GM19397 (cell line): ENCODE data around the gene IL15RA.
"Not testable (repeated sequence)": the region's sequence is repeated elsewhere in the genome, so short reads cannot be mapped to it uniquely, and the experiment has no call there.

Experiments used
- ATAC-seq: cut with Tn5 transposase; IDR thresholded peaks from one replicate; pipeline ENCODE4 v1.9.1; 2021; ENCODE audit warnings: mild to moderate bottlenecking, moderate library complexity; ENCODE audit not compliant: unreplicated experiment

Gene IL15RA

DNA sequence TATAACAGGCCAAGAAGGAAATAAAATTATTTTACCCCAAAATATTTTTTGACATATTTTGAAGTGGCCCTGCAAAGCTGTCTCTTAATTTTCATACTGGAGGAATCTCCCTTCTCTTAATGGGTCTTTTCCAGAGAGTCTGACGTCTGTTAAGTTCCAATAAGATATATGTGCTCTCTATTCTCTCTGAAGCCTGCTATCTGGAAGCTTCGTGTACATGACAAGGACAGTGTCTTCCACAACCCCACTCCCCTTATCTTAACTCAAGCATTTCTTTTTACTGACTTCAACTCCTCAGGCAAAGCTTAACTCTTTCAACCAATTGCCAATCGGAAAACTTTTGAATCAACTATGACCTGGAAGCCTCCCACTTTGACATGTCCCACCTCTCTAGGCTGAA, 29.2 kb upstream of the IL15RA start:
- no peak for ATAC-seq

DNA sequence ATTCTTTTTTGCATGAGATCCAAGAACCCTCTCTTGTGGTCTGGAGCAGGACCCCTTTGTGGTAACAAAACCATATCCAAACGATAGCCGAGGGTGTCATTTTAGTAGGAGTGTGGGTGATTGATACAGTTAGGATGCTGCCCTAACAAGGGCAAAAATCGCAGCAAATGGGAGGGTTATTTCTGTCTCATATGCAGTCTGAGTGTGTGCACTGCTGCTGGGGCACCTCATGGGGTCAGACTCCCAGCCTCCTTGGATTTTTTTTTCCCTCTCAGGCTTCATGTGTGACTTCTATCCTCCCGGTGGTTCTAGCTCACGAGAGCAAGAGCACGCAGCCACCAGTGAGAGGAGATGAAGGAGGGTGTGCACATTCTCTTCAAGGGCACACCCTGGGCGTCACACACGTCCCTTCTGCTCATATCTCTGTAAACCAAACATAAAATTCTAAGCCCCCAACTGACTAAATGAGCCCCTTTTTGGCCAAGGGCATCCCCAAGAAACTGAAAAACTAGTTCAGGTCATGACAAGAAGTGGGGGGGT, 28.6 kb upstream of the IL15RA start:
- no peak for ATAC-seq

DNA sequence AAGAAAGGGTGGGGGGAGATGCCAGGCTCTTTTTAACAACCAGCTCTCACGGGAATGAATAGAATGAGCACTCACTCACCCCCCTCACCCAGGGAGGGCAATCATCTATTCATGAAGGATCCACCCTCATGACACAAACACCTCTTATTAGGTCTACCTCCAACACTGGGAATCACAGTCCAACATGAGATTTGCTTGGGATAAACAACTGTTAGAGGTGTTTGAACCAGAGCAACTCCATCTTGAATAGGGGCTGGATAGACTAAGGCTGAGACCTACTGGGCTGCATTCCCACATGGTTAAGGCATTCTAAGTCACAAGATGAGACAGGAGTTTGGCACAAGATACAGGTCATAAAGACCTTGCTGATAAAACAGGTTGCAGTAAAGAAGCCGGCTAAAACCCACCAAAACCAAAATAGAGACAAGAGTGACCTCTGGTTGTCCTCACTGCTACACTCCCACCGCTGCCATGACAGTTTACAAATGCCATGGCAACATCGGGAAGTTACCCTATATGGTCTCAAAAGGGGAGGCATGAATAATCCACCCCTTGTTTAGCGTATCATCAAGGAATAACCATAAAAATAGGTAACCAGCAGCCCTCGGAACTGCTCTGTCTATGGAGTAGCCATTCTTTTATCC, 27.9 kb upstream of the IL15RA start:
- ATAC-seq = not testable (repeated sequence)

DNA sequence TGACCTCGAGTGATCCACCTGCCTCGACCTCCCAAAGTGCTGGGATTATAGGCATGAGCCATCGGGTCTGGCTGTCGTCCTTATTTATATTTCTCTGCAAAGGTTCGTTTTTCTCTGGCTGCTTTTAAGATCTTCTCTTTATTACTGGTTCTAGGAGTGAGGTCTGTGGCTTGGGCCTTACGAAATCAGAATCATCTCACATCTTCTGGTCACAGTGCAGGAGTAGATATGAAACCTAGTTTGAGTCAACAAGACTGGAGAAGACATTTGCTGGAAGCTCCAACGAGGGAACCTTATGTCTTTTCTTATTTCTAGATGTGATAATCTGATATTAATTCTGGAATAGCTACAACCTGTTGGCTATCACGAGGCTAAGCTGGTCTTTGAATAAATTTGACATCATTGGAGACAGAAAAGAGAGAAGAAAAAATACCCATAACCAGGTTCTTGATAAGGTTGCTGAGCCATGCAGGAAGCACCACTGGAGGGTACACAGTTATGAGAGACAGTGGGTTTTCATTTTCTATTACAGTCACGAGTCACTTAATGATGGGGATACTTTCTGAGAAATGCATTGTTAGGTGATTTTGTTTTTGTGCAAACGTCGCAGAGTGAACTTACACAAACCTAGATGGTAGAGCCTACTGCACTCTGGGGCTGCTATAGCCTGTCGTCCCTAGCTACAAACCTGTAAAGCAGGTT, 25.6 kb upstream of the IL15RA start:
- ATAC-seq = no peak

DNA sequence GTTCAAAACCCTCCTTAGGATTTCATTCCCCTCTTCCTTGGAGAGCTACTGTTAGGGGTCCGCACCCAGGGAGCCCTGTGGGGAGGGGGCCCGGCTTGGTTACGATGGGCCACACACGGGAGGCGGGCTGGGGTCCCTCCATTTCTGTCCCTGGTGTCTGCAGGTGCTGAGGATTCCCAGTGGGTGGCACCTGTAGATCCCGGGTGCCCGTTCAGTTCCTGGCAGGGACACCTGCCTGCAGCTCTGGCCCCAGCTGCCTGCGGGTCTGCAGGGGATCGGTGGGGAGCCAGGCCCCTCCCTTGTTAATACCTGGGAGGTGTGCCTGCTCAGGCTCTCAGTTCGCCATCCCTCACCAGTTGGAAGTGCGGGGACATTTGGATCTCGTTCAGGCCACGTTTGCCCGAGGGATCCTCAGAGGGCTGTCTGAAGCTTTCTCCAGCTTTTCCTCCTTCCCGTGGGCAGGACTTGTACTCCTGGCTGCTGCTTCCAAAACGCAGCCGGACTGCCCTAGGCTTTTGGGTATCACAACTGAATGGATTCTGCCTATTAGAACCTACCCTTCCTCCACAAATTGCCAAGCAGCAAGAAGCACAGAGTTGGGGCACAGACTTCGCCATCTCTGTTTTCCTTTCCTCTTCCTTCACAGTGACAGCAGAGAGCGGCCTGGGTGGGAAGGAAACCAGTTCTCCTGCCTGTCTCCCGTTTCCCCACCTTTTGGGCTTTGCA, 22.3 kb upstream of the IL15RA start:
- no peak for ATAC-seq

DNA sequence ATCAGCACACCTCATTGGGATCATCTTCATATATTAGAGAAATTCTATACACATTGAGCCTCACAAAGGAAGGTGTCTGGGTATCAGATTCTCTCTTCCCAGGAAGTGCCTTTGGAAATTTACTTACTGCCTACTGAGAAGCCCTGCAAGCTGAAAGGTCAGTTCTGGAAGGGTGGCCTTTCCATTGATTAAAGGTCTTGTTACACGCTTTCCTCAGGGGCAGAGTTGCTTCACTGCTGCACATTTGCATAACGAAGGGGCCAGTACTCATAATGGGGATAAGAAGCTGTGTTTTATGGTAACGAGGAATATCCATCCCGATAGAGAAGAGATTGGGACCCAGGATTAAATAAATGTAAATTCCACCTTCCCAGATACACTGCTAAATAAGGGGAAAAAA, 19.4 kb upstream of the IL15RA start:
- ATAC-seq = no peak

DNA sequence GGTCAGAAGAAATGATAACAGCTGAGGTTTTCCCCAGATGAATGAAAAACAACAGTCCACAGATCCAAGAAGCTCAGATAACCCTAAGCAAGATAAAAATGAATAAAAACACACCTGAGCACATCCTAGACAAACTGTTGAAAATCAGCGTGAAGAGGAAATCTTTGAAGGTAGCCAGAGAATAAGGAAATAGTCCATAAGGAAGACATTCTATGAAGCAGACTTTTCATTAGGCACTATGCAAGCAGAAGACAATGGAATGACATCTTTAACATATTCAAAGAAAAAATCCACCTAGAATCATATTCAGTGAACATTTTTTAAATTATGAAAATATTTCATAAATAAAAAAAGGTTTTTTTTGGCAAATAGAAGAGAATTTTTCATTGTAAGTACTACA, 15.1 kb upstream of the IL15RA start:
- ATAC-seq = no peak

DNA sequence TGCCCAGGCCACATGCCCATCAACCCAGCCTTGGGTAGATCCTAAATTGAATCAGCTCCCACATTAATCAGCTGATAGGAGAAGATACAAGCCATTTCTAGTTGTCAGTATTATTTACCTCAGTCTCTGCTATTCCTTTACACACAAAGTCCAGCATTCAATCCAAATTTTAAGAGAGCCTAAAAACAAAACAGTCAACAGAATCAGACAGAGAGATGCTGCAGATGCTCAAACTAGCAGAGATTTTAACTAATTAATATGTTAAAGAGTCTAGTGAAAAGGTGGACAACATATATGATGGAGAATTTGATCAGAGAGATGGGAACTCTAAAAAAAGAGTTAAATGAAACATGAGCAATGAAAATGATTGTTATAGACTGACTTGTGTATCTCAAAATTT, 14.4 kb upstream of the IL15RA start:
- no peak for ATAC-seq

DNA sequence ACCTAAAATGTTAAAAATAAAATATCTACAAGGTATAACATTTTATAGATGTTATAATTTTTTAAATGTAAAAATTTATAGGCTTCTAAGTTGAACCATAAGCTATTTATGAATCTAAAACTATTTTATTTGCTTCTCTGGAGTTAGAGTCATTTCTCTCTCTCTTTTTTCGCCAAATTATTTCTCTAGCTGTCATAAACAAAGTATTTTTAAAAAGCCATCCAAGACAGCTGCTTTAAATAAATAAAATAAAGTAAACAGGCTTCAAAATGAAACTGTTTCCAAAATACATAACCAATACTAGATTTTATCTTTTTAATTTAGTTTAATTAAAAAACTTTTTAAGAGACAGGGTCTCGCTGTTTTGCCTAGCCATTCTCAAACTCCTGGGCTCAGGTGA, 12.4 kb upstream of the IL15RA start:
- no peak for ATAC-seq

DNA sequence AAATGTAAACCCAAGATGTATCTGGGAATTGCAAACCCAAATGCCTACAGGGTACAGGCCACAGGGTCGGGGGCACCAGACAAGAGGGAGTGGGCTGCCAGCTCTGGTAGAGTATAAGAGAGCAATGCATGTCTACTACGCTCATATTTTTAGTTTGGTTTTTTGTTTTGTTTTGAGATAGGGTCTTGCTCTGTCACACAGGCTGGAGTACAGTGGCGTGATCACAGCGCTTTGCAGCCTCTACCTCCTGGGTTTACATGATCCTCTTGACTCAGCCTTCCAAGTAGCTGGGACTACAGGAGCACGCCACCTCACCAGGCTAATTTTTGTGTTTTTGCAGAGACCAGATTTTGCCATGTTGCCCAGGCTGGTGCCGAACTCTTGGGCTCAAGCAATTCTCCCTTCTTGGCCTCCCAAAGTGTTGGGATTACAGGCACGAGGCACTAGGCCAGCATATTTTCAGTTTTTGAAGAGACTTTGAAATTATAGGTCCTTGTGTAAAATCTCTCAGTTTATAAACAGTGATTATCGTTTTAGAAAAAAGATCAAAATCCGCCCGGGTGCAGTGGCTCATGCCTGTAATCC, 11.1 kb upstream of the IL15RA start:
- ATAC-seq = no peak

DNA sequence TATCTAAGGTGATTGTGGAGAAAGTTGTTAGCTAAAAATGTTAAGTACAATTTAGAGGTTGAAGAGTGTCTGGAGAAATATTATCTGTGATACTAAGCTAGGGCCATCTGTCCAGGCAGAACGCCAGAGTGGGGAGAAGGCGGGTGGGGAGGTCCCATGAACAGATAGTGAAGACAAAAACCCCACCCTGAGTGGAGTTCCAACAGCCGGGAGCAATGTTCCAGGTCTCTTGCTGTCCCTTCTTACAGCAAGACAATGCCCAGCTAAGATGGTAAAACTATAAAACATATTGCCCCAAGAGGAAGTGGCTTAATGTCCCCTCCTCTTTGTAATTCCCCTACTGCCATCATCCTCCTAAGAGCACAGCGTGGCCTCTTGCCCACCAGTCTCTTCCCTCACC, 10.4 kb upstream of the IL15RA start:
- ATAC-seq = no peak

DNA sequence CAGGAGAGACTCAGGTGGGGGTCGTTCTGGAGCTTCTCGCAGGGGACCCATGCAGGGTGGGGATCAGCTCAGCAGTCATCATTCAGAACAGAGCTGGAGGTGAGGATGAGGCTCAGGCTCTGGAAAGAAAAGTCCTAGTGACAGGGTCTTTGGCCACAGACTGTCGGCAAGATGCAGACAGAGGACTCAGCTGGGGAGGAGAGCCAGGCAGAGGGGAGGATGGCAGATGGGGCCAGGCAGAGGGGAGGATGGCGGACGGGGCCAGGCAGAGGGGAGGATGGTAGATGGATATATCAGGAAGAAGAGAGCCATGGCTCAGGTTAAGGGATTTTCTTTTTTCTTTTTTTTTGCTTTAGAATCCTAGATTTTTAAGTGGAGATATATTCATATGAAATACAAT, 7.7 kb upstream of the IL15RA start:
- ATAC-seq = no peak

DNA sequence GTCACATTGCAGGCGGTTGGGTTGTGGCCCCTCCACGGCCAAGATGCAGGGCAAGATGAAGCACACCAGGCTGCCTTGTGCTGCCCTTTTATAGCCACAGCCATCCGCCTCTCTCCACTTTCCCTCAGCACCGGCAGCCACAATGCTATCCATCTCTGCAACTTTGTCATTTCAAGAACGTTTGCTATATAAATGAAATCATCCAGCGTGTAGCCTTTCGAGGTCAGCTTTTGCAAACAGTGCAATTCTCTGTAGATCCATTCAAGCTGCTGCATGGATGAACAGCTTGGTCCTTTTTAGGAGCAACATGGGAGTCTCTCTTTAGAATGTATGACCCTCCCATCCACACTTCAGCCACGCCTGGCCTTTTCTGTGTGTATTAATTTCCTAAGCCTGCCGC, 6.4 kb upstream of the IL15RA start:
- ATAC-seq = no peak

DNA sequence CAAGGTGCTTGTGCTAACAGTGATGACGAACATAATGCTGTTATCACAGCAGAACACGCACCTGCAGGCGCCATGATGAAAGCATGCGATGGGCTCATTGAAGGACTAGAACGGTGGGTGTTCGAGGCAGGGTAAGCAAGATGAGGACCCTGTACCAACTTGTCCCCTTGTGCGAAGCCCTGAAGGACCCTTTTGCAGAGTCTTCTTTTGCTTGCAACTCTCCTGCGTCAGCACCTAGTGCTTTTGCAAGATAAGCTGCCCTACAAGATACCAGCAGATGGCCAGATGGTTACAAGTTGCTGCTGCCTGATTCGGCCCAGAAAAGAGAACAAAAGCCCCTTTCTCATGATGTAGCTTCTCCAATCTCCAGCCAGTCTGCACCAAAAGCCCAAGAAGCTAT, 4.2 kb upstream of the IL15RA start:
- ATAC-seq = no peak

DNA sequence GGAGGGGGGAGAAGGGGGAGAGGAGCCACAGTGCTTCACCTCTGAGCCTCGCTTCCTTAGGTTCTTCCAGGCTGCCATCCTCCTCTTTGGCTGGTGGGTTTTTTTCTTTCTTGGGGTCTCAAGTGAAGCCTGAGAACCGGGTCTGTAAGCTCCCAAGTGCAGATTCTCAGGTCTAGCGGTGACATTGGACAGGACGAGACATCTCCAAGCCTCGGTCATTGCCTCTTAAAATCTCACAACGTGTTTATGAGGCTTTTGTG, 817 bp upstream of the IL15RA start:
- no peak for ATAC-seq

DNA sequence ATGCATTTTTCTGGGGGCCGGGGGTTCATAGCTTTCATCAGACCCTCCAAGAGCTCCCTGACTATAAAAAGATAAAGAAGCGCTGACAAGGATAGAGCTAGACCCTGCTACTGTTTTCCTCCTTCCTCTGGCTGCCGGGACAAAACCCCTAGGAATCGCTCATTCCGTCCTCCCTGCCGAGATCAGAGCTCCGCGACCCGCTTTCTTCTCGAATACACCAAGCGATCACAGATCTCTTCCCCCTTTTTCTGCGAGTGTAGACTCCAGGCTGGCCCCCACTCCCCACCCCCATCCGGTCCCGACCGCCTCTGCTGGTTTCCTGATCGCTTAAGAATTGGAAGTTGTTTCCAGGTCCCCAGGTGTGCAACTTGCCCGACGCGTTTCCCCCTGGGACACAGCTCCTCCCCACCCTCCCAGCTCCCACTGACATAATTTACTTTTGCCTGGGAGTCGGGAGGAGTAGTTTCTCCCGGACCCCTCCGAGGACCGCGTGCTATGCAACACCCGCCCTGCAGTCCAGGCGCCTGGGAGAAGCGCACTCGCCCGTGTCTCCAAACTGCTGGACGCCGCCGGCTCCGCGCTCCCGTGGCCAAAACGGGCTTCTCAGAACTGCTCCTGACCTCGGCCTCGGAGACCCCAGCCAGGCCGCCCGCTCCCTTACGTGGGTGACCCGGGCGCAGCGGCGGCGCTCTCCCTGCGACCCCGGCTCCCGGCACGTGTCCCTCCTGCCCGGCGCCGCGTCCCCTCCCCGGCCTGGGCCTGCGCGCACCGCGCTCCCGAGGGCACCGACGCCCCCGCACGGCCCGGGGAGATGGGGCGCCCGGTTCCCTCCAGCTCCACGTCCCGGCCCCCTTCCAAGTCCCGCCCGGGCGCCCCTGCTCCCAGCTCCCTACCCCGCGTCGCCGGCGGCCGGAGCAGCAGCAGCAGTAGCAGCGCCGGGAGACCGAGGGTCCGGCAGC, 552 bp downstream of the IL15RA start:
- peak; percentile 19 for ATAC-seq

DNA sequence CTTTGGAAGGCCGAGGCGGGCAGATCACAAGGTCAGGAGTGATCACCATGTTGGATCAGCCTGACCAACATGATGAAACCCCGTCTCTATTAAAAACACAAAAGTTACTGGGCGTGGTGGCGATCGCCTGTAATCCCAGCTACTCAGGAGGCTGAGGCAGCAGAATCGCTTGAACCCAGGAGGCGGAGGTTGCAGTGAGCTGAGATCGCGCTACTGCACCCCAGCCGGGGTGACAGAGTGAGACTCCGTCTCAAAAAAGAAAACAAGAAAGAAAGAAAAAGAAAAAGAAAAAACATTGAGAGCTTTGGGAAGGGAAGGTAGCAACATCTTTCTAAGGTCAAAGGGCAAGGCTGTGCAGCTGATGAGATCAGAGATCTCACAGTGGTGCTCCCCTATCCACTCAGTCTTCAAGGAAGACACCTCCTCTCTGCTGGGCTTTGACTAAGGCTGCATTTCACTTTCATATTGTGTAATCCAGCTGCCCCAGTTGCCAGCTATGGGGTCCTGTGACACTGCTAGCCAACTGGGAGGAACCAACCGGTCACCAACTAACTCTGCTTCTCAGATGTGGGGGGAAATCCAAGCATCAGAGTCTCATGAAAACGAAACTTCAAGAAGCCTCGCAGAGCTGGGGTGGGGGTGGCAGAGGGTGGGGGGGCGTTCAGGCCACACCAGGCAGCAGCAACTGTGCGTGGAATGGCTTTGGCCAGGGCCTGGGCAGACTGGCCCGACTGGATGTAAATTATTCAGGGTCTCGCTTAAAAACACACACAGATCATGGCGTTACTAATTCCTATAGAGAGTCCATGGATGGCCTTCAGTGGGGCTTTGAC, 1.5 kb downstream of the IL15RA start:
- peak; percentile 47 for ATAC-seq

DNA sequence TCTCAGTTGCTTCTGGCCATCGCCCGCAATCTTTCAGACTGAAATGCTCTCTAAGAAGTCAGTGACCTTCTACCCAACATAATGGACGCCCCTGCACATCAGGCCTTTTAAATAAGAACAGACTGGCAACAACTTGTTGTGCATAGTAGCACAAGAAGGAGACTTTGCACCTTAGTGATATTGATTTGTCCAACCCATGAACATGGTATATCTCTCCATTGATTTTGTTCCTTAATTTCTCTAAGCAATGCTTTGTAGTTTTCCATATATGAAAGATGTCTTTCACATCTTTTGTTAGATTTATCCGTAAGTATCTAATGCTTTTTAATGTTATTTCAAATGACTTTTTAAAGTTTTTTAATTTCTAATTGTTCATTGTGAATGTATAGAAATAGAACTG, 4.3 kb downstream of the IL15RA start:
- ATAC-seq = no peak

DNA sequence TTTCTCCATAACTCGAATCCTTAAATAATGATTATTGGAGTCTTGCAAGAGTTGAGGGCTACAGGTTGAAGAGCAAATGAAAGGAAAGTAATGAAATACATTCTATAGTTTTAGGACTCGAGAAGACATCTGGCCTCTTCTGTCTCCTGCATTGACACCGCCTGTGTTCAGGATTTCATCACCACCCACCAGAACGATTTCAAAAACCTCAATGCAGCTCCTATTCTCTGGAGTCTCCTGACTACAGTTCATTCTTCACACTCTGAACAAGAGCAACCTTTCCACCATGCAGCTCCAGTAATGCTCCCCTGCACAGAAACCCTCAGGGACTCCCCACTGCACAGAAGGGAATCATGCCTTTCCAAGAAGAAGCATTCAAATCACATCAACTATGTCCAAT, 5.5 kb downstream of the IL15RA start:
- ATAC-seq = no peak

DNA sequence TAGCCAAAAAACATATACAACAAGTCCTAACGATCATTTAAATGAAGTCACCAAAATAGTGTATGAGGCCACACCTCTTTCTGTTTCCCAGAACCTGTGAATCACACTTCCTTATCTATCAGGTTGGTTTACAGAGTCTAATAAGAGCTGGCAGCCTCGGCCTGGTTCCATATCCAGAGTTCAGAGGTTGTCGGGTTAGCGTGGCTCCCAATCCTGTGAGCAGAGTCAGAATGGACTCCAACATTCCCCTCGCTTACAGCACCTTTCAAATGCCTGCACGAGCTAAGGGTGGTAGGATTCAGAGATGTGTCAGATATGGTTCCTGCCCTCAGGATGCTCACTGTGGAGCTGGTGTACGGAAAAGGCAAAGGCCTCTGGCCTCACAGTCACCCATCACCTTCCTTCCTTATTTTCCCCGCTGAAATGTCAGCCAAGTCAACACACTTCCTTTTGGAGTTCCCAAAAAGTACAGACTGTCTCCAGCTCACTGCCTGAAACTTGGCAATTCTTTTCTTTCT, 6.0 kb downstream of the IL15RA start:
- no peak for ATAC-seq
